Hepatocyte (in vitro differentiated cells): ENCODE results near the gene IPO5. TPM values are rescaled to one million over a fixed set of nuclear protein-coding genes. Genes with fewer than 3 reads are reported as not detected.

Experiments used
- DNase-seq: peaks from one replicate; pipeline ENCODE4 v3.0.0-alpha.2; 2016; ENCODE audit warnings: low spot score
- H2AFZ ChIP-seq: fragments of 200-600 bp; sonication (generic); 2 replicates; pipeline ENCODE4 v1.6.0; 2016; ENCODE audit warnings: antibody characterized with exemption, mild to moderate bottlenecking
- H3K27ac ChIP-seq: fragments of 200-600 bp; sonication (generic); 2 replicates; pipeline ENCODE4 v1.5.1; 2016; ENCODE audit warnings: mild to moderate bottlenecking
- H3K27me3 ChIP-seq: fragments of 200-600 bp; sonication (generic); 2 replicates; pipeline ENCODE4 v1.6.1; 2016
- H3K36me3 ChIP-seq: fragments of 200-600 bp; sonication (generic); replicated peaks from 2 replicates; pipeline ENCODE4 v1.5.1; 2016; ENCODE audit warnings: low read depth; ENCODE audit not compliant: insufficient read depth
- H3K4me1 ChIP-seq: fragments of 200-600 bp; sonication (generic); 2 replicates; pipeline ENCODE4 v1.5.1; 2016; ENCODE audit warnings: mild to moderate bottlenecking, moderate library complexity; ENCODE audit not compliant: insufficient read depth
- H3K4me2 ChIP-seq: fragments of 200-600 bp; sonication (generic); 2 replicates; pipeline ENCODE4 v1.6.0; 2016
- H3K4me3 ChIP-seq: fragments of 200-600 bp; sonication (generic); 2 replicates; pipeline ENCODE4 v1.5.1; 2016; ENCODE audit warnings: mild to moderate bottlenecking
- H3K79me2 ChIP-seq: fragments of 200-600 bp; sonication (generic); 2 replicates; pipeline ENCODE4 v1.6.0; 2017; ENCODE audit warnings: mild to moderate bottlenecking
- H3K9me2 ChIP-seq: fragments of 200-600 bp; sonication (generic); replicated peaks from 2 replicates; pipeline ENCODE4 v1.6.0; 2017; ENCODE audit warnings: mild to moderate bottlenecking; ENCODE audit not compliant: insufficient read depth
- H3K9me3 ChIP-seq: fragments of 200-600 bp; sonication (generic); 2 replicates; pipeline ENCODE4 v1.5.1; 2016; ENCODE audit warnings: low read depth, mild to moderate bottlenecking
- H4K20me1 ChIP-seq: fragments of 200-600 bp; sonication (generic); 2 replicates; pipeline ENCODE4 v1.6.0; 2016; ENCODE audit warnings: mild to moderate bottlenecking; ENCODE audit not compliant: insufficient read depth, poor library complexity, severe bottlenecking
- CTCF ChIP-seq: fragments of 200-600 bp; sonication (generic); IDR thresholded peaks from 2 replicates; pipeline ENCODE4 v1.5.1; 2016; ENCODE audit warnings: antibody characterized with exemption, mild to moderate bottlenecking; ENCODE audit not compliant: poor library complexity
- EZH2 ChIP-seq: fragments of 200-600 bp; sonication (generic); IDR thresholded peaks from 2 replicates; pipeline ENCODE4 v1.6.1; 2016; ENCODE audit warnings: antibody characterized with exemption, mild to moderate bottlenecking, borderline replicate concordance
- EZH2phosphoT487 ChIP-seq: fragments of 200-600 bp; sonication (generic); IDR thresholded peaks from one replicate; pipeline ENCODE4 v1.6.1; 2018; ENCODE audit warnings: antibody characterized with exemption, mild to moderate bottlenecking, low read depth, moderate library complexity; ENCODE audit not compliant: unreplicated experiment, severe bottlenecking
- WGBS: methylation state at CpG from one replicate; pipeline ENCODE4 v1.1.6; 2016; ENCODE audit warnings: low lambda C conversion rate; ENCODE audit errors: missing lambda C conversion rate; 5-methylcytosine and 5-hydroxymethylcytosine counted together
- polyA plus RNA-seq: library from polyadenylated mRNA; unstranded; fragments of >200 nt; fragmentation: Nextera tagmentation; extraction: Ambion mirVana; gene quantifications from 2 replicates; pipeline ENCODE4 v1.2.1, GENCODE V29; 2016
- total RNA-seq: library from RNA; depleted of rRNA; stranded (reverse); fragments of >200 nt; gene quantifications from 2 replicates; pipeline ENCODE4 v1.2.3, GENCODE V29; 2014

Gene IPO5
- total and polyA plus RNA-seq, 2 experiments from 2014 or later: 34.1 to 104 TPM

GRCh38 chr13:98059276-98059675 is 105.8 kb downstream of the IPO5 start:
- Histone ChIP-seq H3K4me1 (no peaks in the 10 kb centered on the region), H3K36me3 (no peaks in the 10 kb centered on the region), H3K4me3 (no peak overlapping the region), H3K79me2 (no peaks in the 10 kb centered on the region), H3K27ac (no peak overlapping the region), H3K27me3 (no peaks in the 10 kb centered on the region), H4K20me1 (no peaks in the 10 kb centered on the region), H3K9me2 (no peaks in the 10 kb centered on the region), H2AFZ (no peak overlapping the region), H3K9me3 (no peaks in the 10 kb centered on the region), H3K4me2 (no peak overlapping the region)
- WGBS: 78% methylated on average over 7 of the region's 7 CpGs
- DNase-seq: no peak
- TF ChIP-seq EZH2 (no peak), CTCF (no peak), EZH2phosphoT487 (no peak)

DNA sequence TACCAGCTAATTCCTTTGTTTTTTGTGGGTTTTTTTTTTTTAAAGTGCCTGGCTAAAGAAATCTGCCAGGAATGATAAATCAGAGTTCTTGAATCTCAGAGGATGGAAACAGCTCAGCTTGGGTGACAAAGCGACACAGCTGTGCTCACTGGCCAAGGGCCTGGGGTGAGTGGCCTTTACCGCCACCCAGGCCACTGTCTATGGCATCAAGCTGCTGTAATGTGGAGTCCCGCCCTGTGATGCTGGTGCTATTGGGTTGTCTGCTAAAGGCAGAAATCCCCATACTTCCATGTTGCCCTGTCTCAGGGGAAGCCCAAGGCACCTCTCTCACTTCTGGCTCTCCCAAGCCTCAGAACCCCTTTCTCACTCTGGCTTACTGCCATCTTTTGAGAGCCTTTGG is 106.8 kb downstream of the IPO5 start:
- Histone ChIP-seq H2AFZ (no peak overlapping the region), H3K4me2 (no peak overlapping the region), H3K36me3 (no peaks in the 10 kb centered on the region), H3K9me2 (no peaks in the 10 kb centered on the region), H3K27ac (no peak overlapping the region), H3K9me3 (no peaks in the 10 kb centered on the region), H3K27me3 (no peaks in the 10 kb centered on the region), H3K4me1 (no peaks in the 10 kb centered on the region), H4K20me1 (no peaks in the 10 kb centered on the region), H3K79me2 (no peaks in the 10 kb centered on the region), H3K4me3 (no peak overlapping the region)
- DNase-seq: no peak
- no peak for TF ChIP-seq CTCF
- no peak for TF ChIP-seq EZH2
- TF ChIP-seq EZH2phosphoT487: no peak
- WGBS: 98% methylated on average over 3 of the region's 3 CpGs

- TF ChIP-seq CTCF (peak; percentile 15), EZH2 (no peak)
- 43% methylated on average over 1 of the region's 1 CpG for WGBS
- no peak overlapping the region for H3K4me3 ChIP-seq
Observed at GRCh38 chr13:98065468-98065867, 112.0 kb downstream of the IPO5 start.

DNA sequence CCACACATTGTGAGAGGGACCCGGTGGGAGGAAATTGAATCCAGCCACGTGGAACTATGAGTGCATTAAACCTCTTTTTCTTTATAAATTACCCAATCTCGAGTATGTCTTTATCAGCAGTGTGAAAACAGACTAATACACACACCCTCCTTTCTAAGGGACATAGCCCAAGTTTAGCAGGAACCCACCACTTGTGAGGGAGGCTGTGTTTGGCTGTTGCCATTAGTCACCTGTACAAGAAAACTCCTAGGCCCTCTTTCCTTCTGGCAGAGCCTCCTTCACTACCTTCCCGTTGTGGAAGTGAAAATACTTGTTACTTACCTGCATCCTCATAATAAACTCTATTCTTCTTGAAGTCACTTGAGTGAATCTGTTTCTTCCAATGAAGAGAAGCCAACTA is 113.2 kb downstream of the IPO5 start:
- no peak for DNase-seq
- Histone ChIP-seq H3K36me3 (no peaks in the 10 kb centered on the region), H3K79me2 (no peaks in the 10 kb centered on the region), H4K20me1 (no peaks in the 10 kb centered on the region), H3K27me3 (no peaks in the 10 kb centered on the region), H3K4me1 (no peaks in the 10 kb centered on the region), H3K9me3 (no peaks in the 10 kb centered on the region), H2AFZ (no peak overlapping the region), H3K4me3 (no peak overlapping the region), H3K9me2 (no peaks in the 10 kb centered on the region), H3K4me2 (no peak overlapping the region), H3K27ac (no peak overlapping the region)
- 77% methylated on average over 4 of the region's 4 CpGs for WGBS
- TF ChIP-seq CTCF (no peak), EZH2phosphoT487 (no peak), EZH2 (no peak)

More at GRCh38 chr13:98065468-98065867, 112.0 kb downstream of the IPO5 start:
- no peak overlapping the region for H3K4me2 ChIP-seq
- no peaks in the 10 kb centered on the region for H3K79me2 ChIP-seq
- H3K27ac ChIP-seq: no peak overlapping the region
- no peaks in the 10 kb centered on the region for H3K9me2 ChIP-seq
- no peaks in the 10 kb centered on the region for H3K4me1 ChIP-seq
- H3K36me3 ChIP-seq: no peaks in the 10 kb centered on the region
- no peaks in the 10 kb centered on the region for H3K9me3 ChIP-seq
- H4K20me1 ChIP-seq: no peaks in the 10 kb centered on the region
- no peak for DNase-seq
- H3K27me3 ChIP-seq: no peaks in the 10 kb centered on the region
- H2AFZ ChIP-seq: no peak overlapping the region
